Lower lobe of right lung (tissue), 2 donors: ENCODE measurements around the gene EDN2. TPM values are rescaled to one million over a fixed set of nuclear protein-coding genes. Genes with fewer than 3 reads are reported as not detected.

Experiments
- ATAC-seq, 2 donors: fragments of 200-7000 bp; cut with Tn5 transposase; one replicate each; pipeline ENCODE4 v1.9.1; 2020 to 2022; ENCODE audit warnings: mild to moderate bottlenecking in 2 of 2, moderate library complexity in 2 of 2
- DNase-seq: peaks from one replicate; pipeline ENCODE4 v3.0.0-alpha.2; 2020
- H3K27ac ChIP-seq: fragments of 200-600 bp; one replicate; pipeline ENCODE4 v1.8.0; 2022
- H3K27me3 ChIP-seq: fragments of 200-600 bp; one replicate; pipeline ENCODE4 v1.8.0; 2022; ENCODE audit warnings: low read depth
- H3K36me3 ChIP-seq: fragments of 200-600 bp; one replicate; pipeline ENCODE4 v1.8.0; 2022; ENCODE audit warnings: mild to moderate bottlenecking
- H3K4me1 ChIP-seq: fragments of 200-600 bp; one replicate; pipeline ENCODE4 v1.8.0; 2022
- H3K4me3 ChIP-seq: fragments of 200-600 bp; one replicate; pipeline ENCODE4 v1.8.0; 2022; ENCODE audit warnings: mild to moderate bottlenecking
- H3K9me3 ChIP-seq: fragments of 200-600 bp; one replicate; pipeline ENCODE4 v1.8.0; 2022
- intact Hi-C: fragments of 100-400 bp; cut with DNase I; formaldehyde crosslinking; loops from one replicate; pipeline ENCODE4 v1.11.0; 2022
- total RNA-seq: library from RNA; stranded (reverse); fragmentation: NEBNext Ultra II Directional; extraction: Animal tissue kit (Norgen Biotek cat#: 25700); gene quantifications from one replicate; pipeline ENCODE4 v1.2.1, GENCODE V29; 2021
- TF ChIP-seq, protein P1 (sequence below): fragments of 200-600 bp; IDR thresholded peaks from one replicate; pipeline ENCODE4 v1.8.0; 2022; ENCODE audit warnings: antibody characterized with exemption, mild to moderate bottlenecking
- donor health status: DM: no; HTN: yes; CAD: no; lungs with severe emphysema.

The EDN2 gene
- total RNA-seq, 1 donor from 2014 or later, result 2.1 TPM

DNA sequence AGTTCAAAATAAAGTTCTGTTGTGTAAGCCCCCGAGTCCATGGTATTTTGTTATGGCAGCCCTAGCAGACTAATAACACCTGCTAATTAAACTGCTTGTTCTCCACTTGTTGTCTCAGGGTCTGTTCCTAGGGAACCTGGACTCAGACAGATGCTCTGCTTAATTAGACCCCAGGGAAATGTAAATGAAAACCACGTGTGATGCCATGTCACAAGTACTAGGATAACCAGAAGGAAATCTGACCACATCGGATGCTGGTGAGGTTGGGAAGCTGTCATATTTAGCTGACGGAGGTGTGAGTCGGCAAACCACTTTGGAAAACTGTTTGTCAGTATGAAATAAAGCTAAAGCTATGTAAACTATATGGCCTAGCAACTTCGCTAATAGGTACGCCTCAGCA lies 19.6 kb downstream of the EDN2 start:
- H3K4me3 ChIP-seq, result no peak overlapping the region
- TF ChIP-seq, protein P1, sequence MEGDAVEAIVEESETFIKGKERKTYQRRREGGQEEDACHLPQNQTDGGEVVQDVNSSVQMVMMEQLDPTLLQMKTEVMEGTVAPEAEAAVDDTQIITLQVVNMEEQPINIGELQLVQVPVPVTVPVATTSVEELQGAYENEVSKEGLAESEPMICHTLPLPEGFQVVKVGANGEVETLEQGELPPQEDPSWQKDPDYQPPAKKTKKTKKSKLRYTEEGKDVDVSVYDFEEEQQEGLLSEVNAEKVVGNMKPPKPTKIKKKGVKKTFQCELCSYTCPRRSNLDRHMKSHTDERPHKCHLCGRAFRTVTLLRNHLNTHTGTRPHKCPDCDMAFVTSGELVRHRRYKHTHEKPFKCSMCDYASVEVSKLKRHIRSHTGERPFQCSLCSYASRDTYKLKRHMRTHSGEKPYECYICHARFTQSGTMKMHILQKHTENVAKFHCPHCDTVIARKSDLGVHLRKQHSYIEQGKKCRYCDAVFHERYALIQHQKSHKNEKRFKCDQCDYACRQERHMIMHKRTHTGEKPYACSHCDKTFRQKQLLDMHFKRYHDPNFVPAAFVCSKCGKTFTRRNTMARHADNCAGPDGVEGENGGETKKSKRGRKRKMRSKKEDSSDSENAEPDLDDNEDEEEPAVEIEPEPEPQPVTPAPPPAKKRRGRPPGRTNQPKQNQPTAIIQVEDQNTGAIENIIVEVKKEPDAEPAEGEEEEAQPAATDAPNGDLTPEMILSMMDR, result no peak
- DNase-seq (no peak), ATAC-seq (no peak)
- intact Hi-C loops, result no loop called here
- H3K4me1 ChIP-seq, result no peaks in the 10 kb centered on the region
- no peaks in the 10 kb centered on the region for H3K9me3 ChIP-seq
- no peaks in the 10 kb centered on the region for H3K27me3 ChIP-seq
- no peaks in the 10 kb centered on the region for H3K36me3 ChIP-seq
- H3K27ac ChIP-seq, result no peak overlapping the region

- no peaks in the 10 kb centered on the region for H3K27me3 ChIP-seq
- no peaks in the 10 kb centered on the region for H3K9me3 ChIP-seq
- TF ChIP-seq, protein P1, result no peak
- ATAC-seq, result no peak
- intact Hi-C loops, result no loop called here
- no peaks in the 10 kb centered on the region for H3K4me1 ChIP-seq
- H3K27ac ChIP-seq, result no peak overlapping the region
- DNase-seq, result no peak
- H3K36me3 ChIP-seq, result no peaks in the 10 kb centered on the region
- H3K4me3 ChIP-seq, result no peak overlapping the region
Measured at GRCh38 chr1:41463516-41463915, 21.0 kb downstream of the EDN2 start.

DNA sequence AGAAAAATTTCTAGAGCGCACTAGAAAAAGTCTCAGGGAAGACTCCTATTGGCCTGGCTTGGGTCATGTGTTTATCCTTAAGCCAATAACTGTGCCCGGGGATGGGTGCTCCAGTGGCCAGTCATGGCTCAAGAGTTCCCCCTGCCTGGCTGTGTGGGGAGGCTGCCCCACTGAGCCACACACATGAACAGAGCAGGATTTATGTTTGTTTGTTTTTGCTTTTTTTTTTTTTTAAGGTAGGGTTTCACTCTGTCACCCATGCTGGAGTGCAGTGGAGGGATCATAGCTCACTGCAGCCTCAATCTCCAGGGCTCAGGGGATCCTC lies 21.8 kb downstream of the EDN2 start:
- H3K36me3 ChIP-seq, result no peaks in the 10 kb centered on the region
- TF ChIP-seq, protein P1, result no peak
- no peak for DNase-seq
- H3K4me3 ChIP-seq, result no peak overlapping the region
- ATAC-seq, result no peak
- no peaks in the 10 kb centered on the region for H3K9me3 ChIP-seq
- no peak overlapping the region for H3K27ac ChIP-seq
- H3K4me1 ChIP-seq, result no peaks in the 10 kb centered on the region
- intact Hi-C loops, result no loop called here
- no peaks in the 10 kb centered on the region for H3K27me3 ChIP-seq

- ATAC-seq (peak; percentile 54 to 66), DNase-seq (no peak)
- Histone ChIP-seq H3K27ac (no peak overlapping the region), H3K4me1 (no peaks in the 10 kb centered on the region), H3K27me3 (no peaks in the 10 kb centered on the region), H3K9me3 (no peaks in the 10 kb centered on the region), H3K4me3 (no peak overlapping the region), H3K36me3 (no peaks in the 10 kb centered on the region)
- TF ChIP-seq, protein P1, result no peak
- intact Hi-C loops, result no loop called here
Measured at GRCh38 chr1:41461790-41462679, 22.4 kb downstream of the EDN2 start.

- intact Hi-C loops, result no loop called here
- H3K27me3 ChIP-seq, result no peaks in the 10 kb centered on the region
- no peak for ATAC-seq
- H3K9me3 ChIP-seq, result no peaks in the 10 kb centered on the region
- H3K4me1 ChIP-seq, result no peaks in the 10 kb centered on the region
- no peak overlapping the region for H3K27ac ChIP-seq
- no peak overlapping the region for H3K4me3 ChIP-seq
- no peaks in the 10 kb centered on the region for H3K36me3 ChIP-seq
- TF ChIP-seq, protein P1, result no peak
- no peak for DNase-seq
Measured at GRCh38 chr1:41456847-41457540, 27.5 kb downstream of the EDN2 start.
